Psoas muscle (tissue), 8 donors: Measurements from ENCODE around the gene C17orf113. TPM values are rescaled to one million over a fixed set of nuclear protein-coding genes. Genes with fewer than 3 reads are reported as not detected.

Experiments
- ATAC-seq, 4 donors: fragments of 200-7000 bp; cut with Tn5 transposase; one replicate each; pipeline ENCODE4 v1.9.1; 2020; ENCODE audit warnings: moderate library complexity in 3 of 4, mild to moderate bottlenecking in 2 of 4
- DNase-seq, 2 donors: peaks; one replicate each; pipeline ENCODE4 v3.0.0-alpha.2; 2020
- H3K27ac ChIP-seq: fragments of 200-600 bp; one replicate; pipeline ENCODE4 v1.8.0; 2022
- H3K27me3 ChIP-seq, 3 donors: fragments of 200-600 bp in 1 of 3; one replicate each; pipeline versions ENCODE4 v1.6.1 to v1.8.0; 2013 to 2022; ENCODE audit warnings: low read length in 2 of 3, mild to moderate bottlenecking in 2 of 3, moderate library complexity in 1 of 3; ENCODE audit not compliant: insufficient read depth in 3 of 3
- H3K36me3 ChIP-seq, 2 donors: fragments of 200-600 bp in 1 of 2; one replicate each; pipeline versions ENCODE4 v1.6.1 to v1.8.0; 2013 to 2022; ENCODE audit warnings: low read depth in 1 of 2, mild to moderate bottlenecking in 1 of 2, moderate library complexity in 1 of 2; ENCODE audit not compliant: insufficient read depth in 1 of 2
- H3K4me1 ChIP-seq: fragments of 200-600 bp; one replicate; pipeline ENCODE4 v1.8.0; 2022
- H3K4me3 ChIP-seq: fragments of 200-600 bp; one replicate; pipeline ENCODE4 v1.8.0; 2022; ENCODE audit warnings: mild to moderate bottlenecking
- H3K9me3 ChIP-seq: fragments of 200-600 bp; one replicate; pipeline ENCODE4 v1.8.0; 2022
- CTCF ChIP-seq: fragments of 200-600 bp; IDR thresholded peaks from one replicate; pipeline ENCODE4 v1.8.0; 2022; ENCODE audit warnings: antibody characterized with exemption
- WGBS, 3 donors: extraction: QIAGEN DNeasy Blood & Tissue Kit; methylation state at CpG; one replicate each; pipeline versions ENCODE4 v1.1.6 to v1.1.7; 2013; 5-methylcytosine and 5-hydroxymethylcytosine counted together
- intact Hi-C, 2 donors: fragments of 100-400 bp; cut with DNase I; formaldehyde crosslinking; loops; one replicate each; pipeline versions ENCODE4 v1.11.0 to v1.14.2; 2022
- polyA plus RNA-seq, 3 donors: library from polyadenylated mRNA; stranded (reverse); fragments of 200-250 nt; gene quantifications; one replicate each; pipeline ENCODE4 v1.2.3, GENCODE V29; 2013
- total RNA-seq, 4 donors: library from RNA; stranded (reverse); fragmentation: NEBNext Ultra II Directional in 2 of 4; extraction: Animal tissue kit (Norgen Biotek cat#: 25700) in 2 of 4; gene quantifications; one replicate each; pipeline versions ENCODE4 v1.2.1 to v1.2.4, GENCODE V29; 2021 to 2023
- donor health status: healthy with polysubstance abuse.
- donor health status: DM: no; HTN: no; CAD: no; lungs with moderate emphysema.
- donor health status: Bipolar disorder and iron deficiency.
- donor health status: healthy.
- donor health status: DM: yes; HTN: yes; CAD: no.
- donor health status: DM: no; HTN: no; CAD: no.
- donor health status: DM: no; HTN: no; CAD: no.
- donor health status: DM: yes; HTN: yes; CAD: no.

The C17orf113 gene
- total and polyA plus RNA-seq, 7 donors: 0.08 to 1.2 (median 0.56) TPM

- no peak overlapping the region for H3K27ac ChIP-seq
- H3K4me3 ChIP-seq: no peak overlapping the region
- no peaks in the 10 kb centered on the region for H3K9me3 ChIP-seq
- no peak for ATAC-seq
- H3K4me1 ChIP-seq: peaks cover 74% of the 10 kb centered on the region
- DNase-seq: no peak
- intact Hi-C loops: no loop called here
- WGBS, 3 donors: 72 to 87% (median 80%) methylated on average over 1 of the region's 1 CpG
- no peaks in the 10 kb centered on the region for H3K27me3 ChIP-seq
- TF ChIP-seq CTCF: no peak
- H3K36me3 ChIP-seq: peaks cover 2 to 42% of the 10 kb centered on the region in 2 donors
These were observed 45.2 kb downstream of the C17orf113 start for GRCh38 chr17:42005166-42005565.

GRCh38 chr17:42002792-42003301 lies 47.6 kb downstream of the C17orf113 start:
- Histone ChIP-seq H3K27me3 (no peaks in the 10 kb centered on the region), H3K9me3 (no peaks in the 10 kb centered on the region), H3K4me3 (no peak overlapping the region), H3K36me3 (peaks cover 2 to 54% of the 10 kb centered on the region in 2 donors), H3K4me1 (peaks cover 60% of the 10 kb centered on the region), H3K27ac (no peak overlapping the region)
- no peak for ATAC-seq
- DNase-seq: no peak
- WGBS, 3 donors: 56 to 71% (median 60%) methylated on average over 3 of the region's 3 CpGs
- no peak for TF ChIP-seq CTCF
- intact Hi-C loops: no loop called here

GRCh38 chr17:42002175-42002791 lies 48.1 kb downstream of the C17orf113 start:
- H3K4me1 ChIP-seq: peaks cover 55% of the 10 kb centered on the region
- intact Hi-C loops: no loop called here

GRCh38 chr17:42001729-42002128 lies 48.7 kb downstream of the C17orf113 start:
- ATAC-seq (no peak), DNase-seq (no peak)
- Histone ChIP-seq H3K36me3 (peaks cover 4 to 65% of the 10 kb centered on the region in 2 donors), H3K9me3 (no peaks in the 10 kb centered on the region), H3K4me1 (peaks cover 50% of the 10 kb centered on the region), H3K4me3 (no peak overlapping the region), H3K27ac (no peak overlapping the region), H3K27me3 (no peaks in the 10 kb centered on the region)
- no peak for TF ChIP-seq CTCF
- WGBS, 3 donors: 91 to 94% (median 94%) methylated on average over 2 of the region's 2 CpGs
- intact Hi-C loops: no loop called here

More at GRCh38 chr17:42002175-42002791, 48.1 kb downstream of the C17orf113 start:
- Histone ChIP-seq H3K27me3 (no peaks in the 10 kb centered on the region), H3K9me3 (no peaks in the 10 kb centered on the region), H3K36me3 (peaks cover 2 to 59% of the 10 kb centered on the region in 2 donors), H3K4me3 (no peak overlapping the region), H3K27ac (no peak overlapping the region)
- no peak for TF ChIP-seq CTCF
- WGBS, 3 donors: 87 to 89% (median 88%) methylated on average over 7 of the region's 7 CpGs
- ATAC-seq: no peak
- no peak for DNase-seq
